BLaER1 treated with 17β-estradiol and CSF1 and Interleukin-3, amounts not matched to agents 10 nM and 100 nM (cell line): ENCODE data around the gene CEL.
A peak's percentile ranks its signal among the peaks of the same experiment; 100 is the strongest.

Experiments used
- H3K27ac ChIP-seq, 11 experiments: shearing (Covaris generic); formaldehyde crosslinking; 2 replicates each; pipeline ENCODE4 v1.8.1; 2022
- H3K27me3 ChIP-seq, 11 experiments: shearing (Covaris generic); formaldehyde crosslinking; 2 replicates each; pipeline ENCODE4 v1.8.1; 2022
- H3K36me3 ChIP-seq, 11 experiments: shearing (Covaris generic); formaldehyde crosslinking; 2 replicates each; pipeline ENCODE4 v1.8.1; 2022
- H3K4me1 ChIP-seq, 10 experiments: shearing (Covaris generic); formaldehyde crosslinking; 2 replicates each; pipeline ENCODE4 v1.8.1; 2022
- H3K4me2 ChIP-seq, 11 experiments: shearing (Covaris generic); formaldehyde crosslinking; 2 replicates each; pipeline ENCODE4 v1.8.1; 2022
- H3K4me3 ChIP-seq, 10 experiments: shearing (Covaris generic); formaldehyde crosslinking; 2 replicates each; pipeline ENCODE4 v1.8.1; 2022
- H3K9ac ChIP-seq, 11 experiments: shearing (Covaris generic); formaldehyde crosslinking; 2 replicates each; pipeline ENCODE4 v1.8.1; 2022
- H3K9me3 ChIP-seq, 11 experiments: shearing (Covaris generic); formaldehyde crosslinking; replicated peaks in 1 of 11; 2 replicates each; pipeline ENCODE4 v1.8.1; 2022
- H4K20me1 ChIP-seq, 11 experiments: shearing (Covaris generic); formaldehyde crosslinking; 2 replicates each; pipeline ENCODE4 v1.8.1; 2022
- Cebpa-rat ChIP-seq, 11 experiments: shearing (Covaris generic); IDR thresholded peaks; 2 replicates each; pipeline ENCODE4 v1.8.1; 2022

CEL gene

DNA sequence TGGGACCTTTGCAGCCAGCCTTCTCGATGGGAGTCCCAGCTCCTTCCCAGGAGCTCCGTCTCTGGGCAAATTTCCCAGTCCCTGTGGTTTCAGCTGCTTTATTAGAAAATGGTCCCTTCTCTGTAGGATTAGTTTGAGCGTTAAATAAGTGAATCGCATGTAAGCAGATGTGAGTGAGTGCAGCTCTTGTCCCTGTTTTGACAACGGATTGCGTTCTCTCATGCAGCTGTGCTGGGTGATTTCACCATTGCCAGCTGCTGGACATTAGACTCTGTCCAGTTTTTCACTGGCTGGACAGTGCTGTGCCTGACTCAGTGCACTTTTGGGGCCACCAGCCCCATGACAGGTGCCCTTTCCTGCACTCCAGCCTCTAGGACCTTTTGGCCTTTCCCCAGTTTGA is 11.6 kb upstream of the CEL start:
- H3K9me3 ChIP-seq: no peaks in the 10 kb centered on the region
- no peak overlapping the region for H3K27ac ChIP-seq
- H3K36me3 ChIP-seq: peaks cover 89 to 100% (median 95%) of the 10 kb centered on the region in 11 experiments
- H3K4me2 ChIP-seq: no peak overlapping the region
- peaks cover 0 to 20% (median 9%) of the 10 kb centered on the region in 10 experiments; a peak in 16 of 20 replicates for H3K4me1 ChIP-seq
- TF ChIP-seq Cebpa-rat (IDR thresholded peaks at IDR 0.05): no peak
- H4K20me1 ChIP-seq: peaks cover 0 to 86% (median 59%) of the 10 kb centered on the region in 11 experiments; a peak in 20 of 22 replicates
- H3K4me3 ChIP-seq: no peak overlapping the region
- no peaks in the 10 kb centered on the region for H3K27me3 ChIP-seq
- no peak overlapping the region for H3K9ac ChIP-seq

DNA sequence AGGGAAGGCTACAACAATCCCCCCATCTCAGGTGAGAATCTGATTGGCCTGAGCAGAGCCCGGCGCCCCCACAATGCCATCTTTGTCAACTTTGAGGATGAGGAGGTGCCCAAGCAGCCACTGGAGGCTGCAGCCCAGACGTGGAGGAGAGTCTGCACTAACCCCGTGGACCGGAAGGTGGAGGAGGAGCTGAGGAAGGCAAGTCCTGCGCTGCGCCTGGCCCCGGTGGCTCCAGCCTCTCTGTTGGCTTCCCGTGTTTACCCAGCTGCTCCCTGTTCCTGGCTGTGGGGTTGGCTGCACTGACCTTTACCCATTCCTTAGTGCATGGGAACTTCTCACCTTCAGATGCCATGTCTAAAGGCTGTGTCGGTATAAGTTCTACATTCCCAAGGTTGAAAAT is 11.0 kb upstream of the CEL start:
- H3K27ac ChIP-seq: no peak overlapping the region
- peaks cover 0 to 86% (median 59%) of the 10 kb centered on the region in 11 experiments; a peak in 20 of 22 replicates for H4K20me1 ChIP-seq
- H3K4me1 ChIP-seq: peaks cover 5 to 26% (median 15%) of the 10 kb centered on the region in 10 experiments; a peak in 19 of 20 replicates
- no peak overlapping the region for H3K4me2 ChIP-seq
- peaks cover 88 to 100% (median 94%) of the 10 kb centered on the region in 11 experiments for H3K36me3 ChIP-seq
- no peaks in the 10 kb centered on the region for H3K27me3 ChIP-seq
- H3K9me3 ChIP-seq: no peaks in the 10 kb centered on the region
- no peak for TF ChIP-seq Cebpa-rat (IDR thresholded peaks at IDR 0.05)
- 0 out of 22 replicates have a peak overlapping the region, but pooled peaks of 1 of the 11 experiments have one; percentile 12 for H3K9ac ChIP-seq
- no peak overlapping the region for H3K4me3 ChIP-seq

DNA sequence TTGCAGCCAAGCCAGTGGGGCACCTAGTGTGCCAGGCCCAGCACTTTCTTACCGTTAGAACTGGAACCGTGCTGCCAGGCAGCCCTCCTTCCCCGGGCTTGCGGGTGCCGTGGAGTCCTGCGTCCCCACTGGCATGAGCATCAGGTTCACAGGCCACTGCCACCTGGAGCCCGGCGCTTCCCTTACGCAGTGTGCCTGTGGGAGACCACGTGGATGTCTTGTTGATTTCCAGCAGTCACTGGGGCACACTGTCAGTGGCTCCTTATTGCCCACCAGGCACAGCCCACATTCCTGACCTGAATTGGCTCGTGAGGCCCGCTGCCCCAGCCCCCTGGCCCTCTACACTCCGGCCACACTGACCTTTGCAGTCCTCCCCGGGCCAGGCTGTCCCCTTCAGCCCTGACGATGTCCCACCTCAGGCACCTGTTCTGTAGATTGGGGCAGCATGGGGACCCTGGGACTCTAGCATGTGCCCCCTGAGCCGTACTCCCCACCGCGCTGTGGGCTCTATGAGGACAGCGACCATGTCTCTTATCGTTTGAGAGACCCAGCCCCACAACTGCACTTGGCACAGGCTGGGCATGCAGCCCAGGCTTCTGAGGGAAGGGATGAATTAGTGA is 10.4 kb upstream of the CEL start:
- Histone ChIP-seq H3K4me3 (no peak overlapping the region), H3K36me3 (peaks cover 86 to 100% (median 93%) of the 10 kb centered on the region in 11 experiments), H3K4me1 (peaks cover 11 to 32% (median 21%) of the 10 kb centered on the region in 10 experiments), H3K27ac (no peak overlapping the region), H3K9ac (no peak overlapping the region), H3K4me2 (no peak overlapping the region), H4K20me1 (peaks cover 0 to 83% (median 56%) of the 10 kb centered on the region in 11 experiments; a peak in 20 of 22 replicates), H3K27me3 (no peaks in the 10 kb centered on the region), H3K9me3 (no peaks in the 10 kb centered on the region)
- no peak for TF ChIP-seq Cebpa-rat (IDR thresholded peaks at IDR 0.05)

DNA sequence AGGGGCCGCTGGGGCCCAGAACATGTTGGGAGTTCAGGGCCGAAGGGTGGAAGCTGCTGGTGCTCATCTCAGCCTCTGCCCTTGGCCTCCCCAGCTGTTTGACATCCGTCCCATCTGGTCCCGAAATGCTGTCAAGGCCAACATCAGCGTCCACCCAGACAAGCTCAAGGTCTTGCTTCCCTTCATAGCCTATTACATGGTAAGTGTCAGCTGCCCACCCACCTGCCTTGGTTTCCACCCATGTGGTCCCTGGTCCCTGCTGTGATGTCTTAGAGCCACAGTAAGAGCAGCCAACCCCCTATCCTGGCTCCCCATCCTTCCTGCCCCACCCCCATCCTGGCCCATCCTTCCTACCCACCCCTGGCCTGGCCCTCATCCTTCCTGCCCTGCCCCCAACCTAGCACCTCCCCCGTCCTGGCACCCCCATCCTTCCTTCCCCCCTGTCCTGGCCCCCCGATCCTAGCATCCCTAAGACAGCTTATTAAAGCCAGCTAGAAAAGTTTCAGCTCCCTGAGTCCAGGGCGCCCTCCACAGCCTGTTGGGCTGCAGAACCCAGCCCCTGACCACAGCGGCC is 9.7 kb upstream of the CEL start:
- TF ChIP-seq Cebpa-rat (IDR thresholded peaks at IDR 0.05): no peak
- Histone ChIP-seq H3K27ac (no peak overlapping the region), H4K20me1 (peaks cover 0 to 82% (median 50%) of the 10 kb centered on the region in 11 experiments; a peak in 20 of 22 replicates), H3K4me2 (no peak overlapping the region), H3K9ac (no peak overlapping the region), H3K27me3 (no peaks in the 10 kb centered on the region), H3K4me1 (peaks cover 18 to 39% (median 28%) of the 10 kb centered on the region in 10 experiments), H3K9me3 (no peaks in the 10 kb centered on the region), H3K36me3 (peaks cover 80 to 99% (median 89%) of the 10 kb centered on the region in 11 experiments), H3K4me3 (no peak overlapping the region)

DNA sequence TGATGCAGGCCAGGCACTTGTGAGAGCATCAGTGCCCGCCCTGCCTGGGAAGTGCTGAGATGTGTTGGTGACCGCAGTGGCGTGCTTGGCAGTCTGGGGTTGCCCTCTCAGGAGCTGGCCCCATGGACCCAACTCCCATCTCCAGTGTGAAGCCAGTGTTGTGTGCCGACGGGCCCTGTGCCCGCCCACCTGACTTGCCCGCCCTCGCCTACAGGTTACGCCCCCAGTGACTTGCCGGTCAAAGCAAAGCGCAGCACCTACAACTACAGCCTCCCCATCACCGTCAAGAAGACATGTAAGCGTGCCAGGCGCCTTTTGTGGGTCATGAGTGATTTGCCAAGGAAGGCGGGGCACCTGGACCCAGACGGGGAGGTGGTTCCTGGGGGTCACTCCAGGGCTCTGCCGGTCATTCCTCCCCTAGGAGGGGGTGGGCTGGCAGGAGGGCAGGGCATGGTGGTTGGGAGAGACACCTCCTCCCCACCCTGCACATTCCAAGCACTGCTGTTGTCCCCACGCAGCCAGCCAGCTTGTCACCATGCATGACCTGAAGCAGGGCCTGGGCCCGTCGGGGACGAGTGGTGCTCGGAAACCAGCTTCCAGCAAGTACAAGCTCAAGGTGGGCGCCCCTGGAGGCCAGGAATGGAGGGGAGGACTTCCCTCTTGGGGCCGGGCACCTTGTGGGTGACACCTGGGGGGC is 7.4 kb upstream of the CEL start:
- Histone ChIP-seq H4K20me1 (peaks cover 0 to 73% (median 40%) of the 10 kb centered on the region in 11 experiments; a peak in 19 of 22 replicates), H3K27ac (no peak overlapping the region; a peak in 1 of 22 replicates)
- TF ChIP-seq Cebpa-rat (IDR thresholded peaks at IDR 0.05): no peak

DNA sequence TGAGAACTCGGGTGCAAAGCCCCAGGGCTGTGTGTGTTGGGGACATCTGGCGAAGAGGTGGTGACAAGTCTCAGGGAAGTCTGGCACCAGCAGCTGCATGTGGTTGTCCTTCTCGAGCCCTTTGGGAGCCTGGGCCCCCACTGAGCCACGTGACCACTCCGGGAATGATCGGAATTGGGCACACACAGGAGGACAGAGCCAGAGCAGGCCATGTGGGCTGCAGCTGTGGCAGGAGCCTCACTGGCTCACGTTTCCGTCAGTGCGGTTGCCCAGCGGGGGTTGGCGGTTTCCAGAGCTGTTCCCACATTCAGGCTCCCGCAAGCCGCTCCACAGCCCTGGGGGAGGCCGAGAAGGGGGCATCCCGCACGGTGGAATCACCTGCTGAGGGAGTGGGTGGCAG is 6.8 kb upstream of the CEL start:
- Histone ChIP-seq H3K4me3 (no peak overlapping the region), H4K20me1 (peaks cover 0 to 73% (median 35%) of the 10 kb centered on the region in 11 experiments; a peak in 19 of 22 replicates)

More for the DNA sequence above, 7.4 kb upstream of the CEL start:
- H3K4me1 ChIP-seq: peaks cover 41 to 52% (median 46%) of the 10 kb centered on the region in 10 experiments
- no peak overlapping the region for H3K4me3 ChIP-seq
- no peaks in the 10 kb centered on the region for H3K27me3 ChIP-seq
- peaks cover 71 to 95% (median 85%) of the 10 kb centered on the region in 11 experiments for H3K36me3 ChIP-seq
- H3K9me3 ChIP-seq: no peaks in the 10 kb centered on the region
- peak overlapping the region in 1 of 11 experiments; percentile 56; a peak in 1 of 22 replicates for H3K9ac ChIP-seq
- H3K4me2 ChIP-seq: peak overlapping the region in 4 of 11 experiments; percentile 87 to 95 (median 89); a peak in 2 of 22 replicates

DNA sequence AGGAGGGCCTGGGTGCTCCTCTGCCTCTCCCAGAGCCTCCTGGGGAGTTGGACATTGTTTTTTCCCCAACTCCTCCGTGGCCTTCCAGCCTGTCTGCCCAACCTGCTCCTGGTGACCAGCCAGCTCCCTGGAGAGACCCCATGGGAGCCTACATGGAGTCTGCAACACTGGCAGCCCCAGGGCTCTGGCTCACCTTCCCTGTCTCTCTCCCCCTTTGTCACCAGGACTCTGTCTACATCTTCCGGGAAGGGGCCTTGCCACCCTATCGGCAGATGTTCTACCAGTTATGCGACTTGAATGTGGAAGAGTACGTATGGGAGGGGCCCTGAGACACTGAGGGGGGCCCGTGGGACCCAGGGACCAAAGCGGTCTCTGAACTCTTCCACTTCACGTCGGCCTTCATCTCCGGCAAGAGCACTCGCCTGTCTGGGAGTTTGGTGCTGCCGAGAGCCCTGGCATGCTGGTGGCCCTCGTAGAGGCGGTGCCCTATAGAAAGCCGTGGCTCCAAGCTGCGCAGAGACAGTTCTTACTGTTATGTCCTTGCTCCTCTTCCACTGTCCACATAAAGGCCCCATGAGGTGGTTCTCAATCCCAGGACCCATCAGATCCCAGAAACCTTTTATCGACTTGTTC is 5.9 kb upstream of the CEL start:
- Histone ChIP-seq H3K9me3 (no peaks in the 10 kb centered on the region), H3K4me2 (peak overlapping the region; percentile 72 to 97 (median 90)), H3K4me1 (peaks cover 54 to 67% (median 61%) of the 10 kb centered on the region in 10 experiments), H3K4me3 (no peak overlapping the region), H4K20me1 (peaks cover 0 to 68% (median 34%) of the 10 kb centered on the region in 11 experiments; a peak in 16 of 22 replicates), H3K36me3 (peaks cover 56 to 80% (median 70%) of the 10 kb centered on the region in 11 experiments), H3K9ac (peak overlapping the region in 8 of 11 experiments; percentile 4 to 66 (median 36); a peak in 10 of 22 replicates), H3K27me3 (no peaks in the 10 kb centered on the region), H3K27ac (peak overlapping the region in 8 of 11 experiments; percentile 1 to 78 (median 68); a peak in 14 of 22 replicates)
- TF ChIP-seq Cebpa-rat (IDR thresholded peaks at IDR 0.05): no peak

More for the DNA sequence above, 6.8 kb upstream of the CEL start:
- H3K4me1 ChIP-seq: peaks cover 47 to 58% (median 53%) of the 10 kb centered on the region in 10 experiments
- peaks cover 66 to 89% (median 79%) of the 10 kb centered on the region in 11 experiments for H3K36me3 ChIP-seq
- no peaks in the 10 kb centered on the region for H3K9me3 ChIP-seq
- H3K27me3 ChIP-seq: no peaks in the 10 kb centered on the region
- no peak for TF ChIP-seq Cebpa-rat (IDR thresholded peaks at IDR 0.05)
- H3K4me2 ChIP-seq: peak overlapping the region in 8 of 11 experiments; percentile 85 to 97 (median 90); a peak in 11 of 22 replicates
- peak overlapping the region in 4 of 11 experiments; percentile 67 to 78 (median 72); a peak in 3 of 22 replicates for H3K27ac ChIP-seq
- H3K9ac ChIP-seq: peak overlapping the region in 6 of 11 experiments; percentile 4 to 66 (median 33); a peak in 5 of 22 replicates

DNA sequence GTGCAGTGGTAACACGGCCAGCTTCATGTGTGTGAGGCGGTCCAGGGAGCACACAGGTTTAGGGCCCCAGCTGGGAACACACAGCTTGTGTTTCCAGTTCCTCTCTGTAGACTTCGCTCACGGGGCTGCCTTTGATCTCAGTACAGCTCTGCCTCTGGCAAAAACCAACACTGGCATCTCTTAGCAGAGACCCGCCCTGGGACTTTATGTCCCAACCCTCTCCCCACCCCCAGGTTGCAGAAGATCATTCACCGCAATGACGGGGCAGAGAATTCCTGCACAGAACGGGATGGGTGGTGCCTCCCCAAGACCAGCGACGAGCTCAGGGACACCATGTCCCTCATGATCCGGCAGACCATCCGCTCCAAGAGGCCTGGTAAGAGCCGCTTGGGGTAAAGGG is 5.2 kb upstream of the CEL start:
- peak overlapping the region; percentile 72 to 97 (median 90) for H3K4me2 ChIP-seq
- peaks cover 50 to 73% (median 64%) of the 10 kb centered on the region in 11 experiments for H3K36me3 ChIP-seq
- peak overlapping the region in 9 of 11 experiments; percentile 49 to 78 (median 67); a peak in 18 of 22 replicates for H3K27ac ChIP-seq
- peak overlapping the region in 10 of 11 experiments; percentile 6 to 66 (median 46); a peak in 15 of 22 replicates for H3K9ac ChIP-seq
- H3K4me3 ChIP-seq: peak overlapping the region in 2 of 10 experiments; percentile 26 to 49; a peak in 2 of 20 replicates
- H3K9me3 ChIP-seq: no peaks in the 10 kb centered on the region
- peaks cover 60 to 73% (median 68%) of the 10 kb centered on the region in 10 experiments for H3K4me1 ChIP-seq
- peaks cover 0 to 62% (median 29%) of the 10 kb centered on the region in 11 experiments; a peak in 16 of 22 replicates for H4K20me1 ChIP-seq
- TF ChIP-seq Cebpa-rat (IDR thresholded peaks at IDR 0.05): no peak
- no peaks in the 10 kb centered on the region for H3K27me3 ChIP-seq
